Caco-2 (cell line): Measurements from ENCODE around the gene ARL5A. TPM values are rescaled to one million over a fixed set of nuclear protein-coding genes. Genes with fewer than 3 reads are reported as not detected.

ENCODE experiments used
- BruUV-seq: library from RNA; stranded (reverse); fragments of 400-500 nt; replicated peaks from 2 replicates; lab custom pipeline; 2021; lab: Mats Ljungman, UMichigan
- CTCF ChIA-PET: fragments of 300-600 bp; sonication (Branson Sonifier 250); formaldehyde crosslinking; loops from one replicate; lab custom pipeline; 2022; ENCODE audit warnings: antibody characterized with exemption; lab: Charles Lee
- POLR2A ChIA-PET: fragments of 300-600 bp; sonication (Branson Sonifier 250); formaldehyde crosslinking; loops from one replicate; lab custom pipeline; 2022; ENCODE audit warnings: antibody characterized with exemption; lab: Charles Lee
- DNase-seq, 2 experiments: peaks; one replicate each; pipeline versions ENCODE4 v3.0.0 to v3.0.0-alpha.2; 2020 to 2022
- H3K27me3 ChIP-seq: replicated peaks from 2 replicates; pipeline ENCODE4 v1.6.0; 2011; ENCODE audit warnings: low read length; ENCODE audit not compliant: control insufficient read depth, insufficient read depth
- H3K36me3 ChIP-seq: 2 replicates; pipeline ENCODE4 v1.5.1; 2011; ENCODE audit warnings: low read length; ENCODE audit not compliant: control insufficient read depth, insufficient read depth
- H3K4me1 ChIP-seq: fragments of 250-450 bp; sonication (Bioruptor Pico); 2 replicates; pipeline ENCODE4 v1.5.1; 2020; ENCODE audit warnings: mild to moderate bottlenecking
- H3K4me3 ChIP-seq: 2 replicates; pipeline ENCODE4 v1.5.1; 2011; ENCODE audit warnings: low read depth, mild to moderate bottlenecking, control low read depth, low read length
- H3K9me3 ChIP-seq: fragments of 250-450 bp; sonication (Bioruptor Pico); 2 replicates; pipeline ENCODE4 v1.5.1; 2020; ENCODE audit warnings: mild to moderate bottlenecking, moderate library complexity
- H3K27ac Mint-ChIP-seq: one replicate; pipeline ENCODE4 v1.8.0; 2022; ENCODE audit warnings: mixed read lengths; ENCODE audit not compliant: unreplicated experiment
- H3K27me3 Mint-ChIP-seq: one replicate; pipeline ENCODE4 v1.8.0; 2022; ENCODE audit warnings: mixed read lengths; ENCODE audit not compliant: insufficient read depth, unreplicated experiment
- H3K36me3 Mint-ChIP-seq: one replicate; pipeline ENCODE4 v1.8.0; 2022; ENCODE audit warnings: mild to moderate bottlenecking, mixed read lengths; ENCODE audit not compliant: insufficient read depth, unreplicated experiment
- H3K4me1 Mint-ChIP-seq: one replicate; pipeline ENCODE4 v1.8.0; 2022; ENCODE audit warnings: low read depth, mixed read lengths; ENCODE audit not compliant: unreplicated experiment
- H3K4me3 Mint-ChIP-seq: one replicate; pipeline ENCODE4 v1.8.0; 2022; ENCODE audit warnings: mild to moderate bottlenecking, moderate library complexity, mixed read lengths; ENCODE audit not compliant: unreplicated experiment
- H3K9me3 Mint-ChIP-seq: one replicate; pipeline ENCODE4 v1.8.0; 2022; ENCODE audit warnings: mixed read lengths; ENCODE audit not compliant: unreplicated experiment
- CTCF ChIP-seq, 2 experiments: fragments of 200-600 bp in 1 of 2; IDR thresholded peaks; 1 replicate in 1 of 2; 2 replicates in 1 of 2; pipeline versions ENCODE4 v1.5.1 to v1.8.0; 2011 to 2022; ENCODE audit warnings: antibody characterized with exemption in 1 of 2, control low read depth in 1 of 2, inconsistent platforms in 1 of 2, low read depth in 1 of 2, low read length in 1 of 2, mild to moderate bottlenecking in 1 of 2, moderate library complexity in 1 of 2; ENCODE audit not compliant: insufficient read depth in 1 of 2, severe bottlenecking in 1 of 2, unreplicated experiment in 1 of 2
- intact Hi-C: fragments of 100-400 bp; cut with micrococcal nuclease; formaldehyde crosslinking; loops from one replicate; pipeline ENCODE4 v1.10.0; 2022; ENCODE audit not compliant: unreplicated experiment
- total RNA-seq: library from RNA; stranded (reverse); gene quantifications from 2 replicates; pipeline ENCODE4 v1.2.3, GENCODE V29; 2022

The ARL5A gene
- total RNA-seq, 1 experiment from 2014 or later, result 58.3 TPM

GRCh38 chr2:151860613-151861146 lies 32.5 kb upstream of the ARL5A start:
- Histone ChIP-seq H3K4me1 (no peaks in the 10 kb centered on the region), H3K9me3 (no peaks in the 10 kb centered on the region), H3K36me3 (no peaks in the 10 kb centered on the region), H3K27me3 (no peaks in the 10 kb centered on the region), H3K4me3 (no peak overlapping the region)
- Mint-ChIP-seq H3K4me3 (no peak overlapping the region), H3K27me3 (peaks cover 8% of the 10 kb centered on the region), H3K4me1 (no peaks in the 10 kb centered on the region), H3K9me3 (no peaks in the 10 kb centered on the region), H3K27ac (no peak overlapping the region), H3K36me3 (no peaks in the 10 kb centered on the region)
- POLR2A ChIA-PET, result no interaction called here
- no peak for DNase-seq
- intact Hi-C loops, result no loop called here
- no peak for TF ChIP-seq CTCF (IDR thresholded peaks at IDR 0.05; ENCODE audit: insufficient read depth in 1 of 2, low read depth in 1 of 2, low read length in 1 of 2, severe bottlenecking in 1 of 2, unreplicated experiment in 1 of 2)
- BruUV-seq, result no TSS peak
- CTCF ChIA-PET, result no interaction called here

GRCh38 chr2:151860210-151860609 lies 32.0 kb upstream of the ARL5A start:
- CTCF ChIA-PET, result no interaction called here
- H3K4me3 ChIP-seq, result no peak overlapping the region
- Mint-ChIP-seq H3K9me3 (no peaks in the 10 kb centered on the region), H3K4me3 (no peak overlapping the region), H3K4me1 (no peaks in the 10 kb centered on the region), H3K27ac (no peak overlapping the region), H3K36me3 (no peaks in the 10 kb centered on the region), H3K27me3 (peaks cover 6% of the 10 kb centered on the region)
- BruUV-seq, result no TSS peak
- H3K9me3 ChIP-seq, result no peaks in the 10 kb centered on the region
- H3K4me1 ChIP-seq, result no peaks in the 10 kb centered on the region
- H3K27me3 ChIP-seq, result no peaks in the 10 kb centered on the region
- DNase-seq, result no peak
- POLR2A ChIA-PET, result no interaction called here
- no peaks in the 10 kb centered on the region for H3K36me3 ChIP-seq
- no peak for TF ChIP-seq CTCF (IDR thresholded peaks at IDR 0.05; ENCODE audit: insufficient read depth in 1 of 2, low read depth in 1 of 2, low read length in 1 of 2, severe bottlenecking in 1 of 2, unreplicated experiment in 1 of 2)
- intact Hi-C loops, result no loop called here

- Histone ChIP-seq H3K27me3 (no peaks in the 10 kb centered on the region), H3K9me3 (no peaks in the 10 kb centered on the region), H3K36me3 (no peaks in the 10 kb centered on the region), H3K4me3 (no peak overlapping the region), H3K4me1 (no peaks in the 10 kb centered on the region)
- ChIA-PET POLR2A (no interaction called here), CTCF (no interaction called here)
- TF ChIP-seq CTCF (IDR thresholded peaks at IDR 0.05; ENCODE audit: insufficient read depth in 1 of 2, low read depth in 1 of 2, low read length in 1 of 2, severe bottlenecking in 1 of 2, unreplicated experiment in 1 of 2), result no peak
- Mint-ChIP-seq H3K27me3 (no peaks in the 10 kb centered on the region), H3K27ac (no peak overlapping the region), H3K36me3 (no peaks in the 10 kb centered on the region), H3K9me3 (no peaks in the 10 kb centered on the region), H3K4me3 (no peak overlapping the region), H3K4me1 (peaks cover 7% of the 10 kb centered on the region)
- BruUV-seq, result no TSS peak
- no peak for DNase-seq
- intact Hi-C loops, result no loop called here
Observed at GRCh38 chr2:151857650-151858049, 29.4 kb upstream of the ARL5A start.
